Chondrocyte (in vitro differentiated cells): Measurements from ENCODE around the gene NFATC4. TPM values are rescaled to one million over a fixed set of nuclear protein-coding genes. Genes with fewer than 3 reads are reported as not detected.

Source experiments
- DNase-seq: peaks from one replicate; pipeline ENCODE4 v3.0.0; 2021; ENCODE audit warnings: mixed read lengths, low spot score
- H3K27ac Mint-ChIP-seq: one replicate; pipeline ENCODE4 v1.8.0; 2021; ENCODE audit warnings: mild to moderate bottlenecking, moderate library complexity, mixed read lengths; ENCODE audit not compliant: unreplicated experiment
- H3K27me3 Mint-ChIP-seq: 2 replicates; pipeline ENCODE4 v1.8.0; 2021; ENCODE audit warnings: low read depth, mixed read lengths
- H3K36me3 Mint-ChIP-seq: 2 replicates; pipeline ENCODE4 v1.8.0; 2021; ENCODE audit warnings: low read depth, mixed read lengths
- H3K4me1 Mint-ChIP-seq: 2 replicates; pipeline ENCODE4 v1.8.0; 2021; ENCODE audit warnings: low read depth, mild to moderate bottlenecking, mixed read lengths
- H3K4me3 Mint-ChIP-seq: one replicate; pipeline ENCODE4 v1.8.0; 2021; ENCODE audit warnings: mild to moderate bottlenecking, moderate library complexity, mixed read lengths; ENCODE audit not compliant: unreplicated experiment
- H3K9me3 Mint-ChIP-seq: 2 replicates; pipeline ENCODE4 v1.8.0; 2021; ENCODE audit warnings: low read depth, mixed read lengths
- total RNA-seq: library from RNA; stranded (reverse); gene quantifications from 3 replicates; pipeline ENCODE4 v1.2.1, GENCODE V29; 2021
- TF ChIP-seq, protein P1 (sequence below): fragments of 200-600 bp; sonication (generic); IDR thresholded peaks from 2 replicates; pipeline ENCODE4 v1.5.0; 2021; ENCODE audit warnings: antibody characterized with exemption, mild to moderate bottlenecking, moderate library complexity

Gene NFATC4
- total RNA-seq, 1 donor from 2014 or later, result 97.7 TPM

DNA sequence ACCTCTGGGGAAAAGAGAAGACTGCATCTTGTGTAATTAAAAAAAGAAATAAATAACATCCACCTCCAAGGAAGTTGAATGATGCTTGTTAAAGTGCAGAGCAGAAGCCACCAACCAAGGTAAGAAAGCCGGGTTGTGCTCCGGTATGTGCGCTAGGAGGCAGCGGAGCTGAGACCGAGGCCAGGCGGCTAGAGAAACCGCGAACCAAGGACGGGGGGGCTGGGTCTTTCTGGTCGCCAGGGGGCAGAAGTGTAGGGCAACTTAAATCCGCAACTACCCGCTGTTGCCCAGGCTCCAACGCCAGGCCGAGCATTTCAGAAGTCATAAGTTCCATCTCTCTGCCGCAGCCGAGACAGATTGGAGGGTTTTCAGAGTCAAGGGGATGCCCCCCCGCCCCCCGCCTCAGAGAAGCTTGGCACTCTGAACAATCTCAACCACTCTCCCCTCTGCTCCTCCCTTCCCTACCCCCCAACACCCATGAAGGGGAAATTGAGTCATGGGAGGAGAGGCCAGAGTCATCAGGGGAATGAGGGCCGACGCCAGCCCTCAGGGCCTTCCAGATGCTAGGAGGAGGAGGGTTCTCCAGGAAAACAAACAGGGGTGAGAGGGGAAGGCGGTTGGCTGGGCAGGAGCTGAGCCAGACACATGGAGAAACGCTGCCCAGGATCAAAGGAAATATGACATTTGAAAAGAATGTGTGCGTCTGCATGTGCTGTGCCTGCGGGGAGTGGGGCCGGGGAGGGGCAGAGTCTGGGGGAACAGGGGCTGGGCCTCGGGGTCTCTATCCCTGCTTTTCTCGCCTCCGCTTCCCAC is 2.2 kb upstream of the NFATC4 start:
- DNase-seq, result no peak
- H3K27me3 Mint-ChIP-seq, result no peaks in the 10 kb centered on the region
- H3K27ac Mint-ChIP-seq, result peak overlapping the region; percentile 98
- TF ChIP-seq, protein P1, sequence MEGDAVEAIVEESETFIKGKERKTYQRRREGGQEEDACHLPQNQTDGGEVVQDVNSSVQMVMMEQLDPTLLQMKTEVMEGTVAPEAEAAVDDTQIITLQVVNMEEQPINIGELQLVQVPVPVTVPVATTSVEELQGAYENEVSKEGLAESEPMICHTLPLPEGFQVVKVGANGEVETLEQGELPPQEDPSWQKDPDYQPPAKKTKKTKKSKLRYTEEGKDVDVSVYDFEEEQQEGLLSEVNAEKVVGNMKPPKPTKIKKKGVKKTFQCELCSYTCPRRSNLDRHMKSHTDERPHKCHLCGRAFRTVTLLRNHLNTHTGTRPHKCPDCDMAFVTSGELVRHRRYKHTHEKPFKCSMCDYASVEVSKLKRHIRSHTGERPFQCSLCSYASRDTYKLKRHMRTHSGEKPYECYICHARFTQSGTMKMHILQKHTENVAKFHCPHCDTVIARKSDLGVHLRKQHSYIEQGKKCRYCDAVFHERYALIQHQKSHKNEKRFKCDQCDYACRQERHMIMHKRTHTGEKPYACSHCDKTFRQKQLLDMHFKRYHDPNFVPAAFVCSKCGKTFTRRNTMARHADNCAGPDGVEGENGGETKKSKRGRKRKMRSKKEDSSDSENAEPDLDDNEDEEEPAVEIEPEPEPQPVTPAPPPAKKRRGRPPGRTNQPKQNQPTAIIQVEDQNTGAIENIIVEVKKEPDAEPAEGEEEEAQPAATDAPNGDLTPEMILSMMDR, result peak; percentile 99
- H3K4me1 Mint-ChIP-seq, result peaks cover 25% of the 10 kb centered on the region
- H3K36me3 Mint-ChIP-seq, result no peaks in the 10 kb centered on the region
- H3K9me3 Mint-ChIP-seq, result no peaks in the 10 kb centered on the region
- H3K4me3 Mint-ChIP-seq, result peak overlapping the region; percentile 92

DNA sequence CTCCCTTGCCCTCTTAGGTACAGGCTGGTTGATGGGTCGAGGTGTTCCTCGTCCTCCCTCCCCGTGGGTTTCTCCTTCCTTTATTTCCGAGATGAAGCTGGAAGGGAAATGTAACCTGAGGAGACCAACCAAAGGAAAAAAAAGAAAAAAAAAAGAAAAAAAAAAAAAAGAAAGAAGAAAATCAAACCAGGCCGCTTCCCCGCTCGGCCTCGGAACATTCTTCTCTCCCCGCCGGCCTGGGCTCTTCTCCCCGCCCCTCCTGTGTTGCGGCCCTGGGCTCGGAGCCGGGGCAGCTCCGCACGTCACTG is 1.6 kb upstream of the NFATC4 start:
- TF ChIP-seq, protein P1, result no peak
- H3K27ac Mint-ChIP-seq, result peak overlapping the region; percentile 98

GRCh38 chr14:24366721-24367513 is 1.1 kb upstream of the NFATC4 start:
- Mint-ChIP-seq H3K27me3 (no peaks in the 10 kb centered on the region), H3K9me3 (no peaks in the 10 kb centered on the region), H3K4me1 (peaks cover 34% of the 10 kb centered on the region), H3K27ac (peak overlapping the region; percentile 98), H3K36me3 (peaks cover 2% of the 10 kb centered on the region), H3K4me3 (peak overlapping the region; percentile 92)
- TF ChIP-seq, protein P1, result no peak
- peak; percentile 97 for DNase-seq

More for the DNA sequence above, 1.6 kb upstream of the NFATC4 start:
- no peaks in the 10 kb centered on the region for H3K9me3 Mint-ChIP-seq
- H3K4me3 Mint-ChIP-seq, result peak overlapping the region; percentile 92
- H3K27me3 Mint-ChIP-seq, result no peaks in the 10 kb centered on the region
- peaks cover 29% of the 10 kb centered on the region for H3K4me1 Mint-ChIP-seq
- no peaks in the 10 kb centered on the region for H3K36me3 Mint-ChIP-seq
- no peak for DNase-seq

- TF ChIP-seq, protein P1, result no peak
- Mint-ChIP-seq H3K36me3 (peaks cover 7% of the 10 kb centered on the region), H3K27me3 (no peaks in the 10 kb centered on the region), H3K27ac (peak overlapping the region; percentile 98), H3K9me3 (no peaks in the 10 kb centered on the region), H3K4me1 (peaks cover 44% of the 10 kb centered on the region), H3K4me3 (peak overlapping the region; percentile 92)
- DNase-seq, result no peak
Observed at GRCh38 chr14:24368212-24368561, 203 bp downstream of the NFATC4 start.

GRCh38 chr14:24368562-24369252 is 723 bp downstream of the NFATC4 start:
- no peak for DNase-seq
- Mint-ChIP-seq H3K36me3 (peaks cover 10% of the 10 kb centered on the region), H3K27ac (peak overlapping the region; percentile 98), H3K4me3 (peak overlapping the region; percentile 92), H3K4me1 (peaks cover 44% of the 10 kb centered on the region), H3K27me3 (no peaks in the 10 kb centered on the region), H3K9me3 (no peaks in the 10 kb centered on the region)
- TF ChIP-seq, protein P1, result peak; percentile 53
